ENCODE data around the gene CYP4A11.
"Not testable (repeated sequence)": the region's sequence is repeated elsewhere in the genome, so short reads cannot be mapped to it uniquely, and the experiment has no call there.

Gene CYP4A11

GRCh38 chr1:46934852-46935251 is 6.4 kb downstream of the CYP4A11 start:
- DNase-seq (ENCODE audit: extremely low read depth, low read depth) = not testable (repeated sequence)
- TF ChIP-seq, protein P1, sequence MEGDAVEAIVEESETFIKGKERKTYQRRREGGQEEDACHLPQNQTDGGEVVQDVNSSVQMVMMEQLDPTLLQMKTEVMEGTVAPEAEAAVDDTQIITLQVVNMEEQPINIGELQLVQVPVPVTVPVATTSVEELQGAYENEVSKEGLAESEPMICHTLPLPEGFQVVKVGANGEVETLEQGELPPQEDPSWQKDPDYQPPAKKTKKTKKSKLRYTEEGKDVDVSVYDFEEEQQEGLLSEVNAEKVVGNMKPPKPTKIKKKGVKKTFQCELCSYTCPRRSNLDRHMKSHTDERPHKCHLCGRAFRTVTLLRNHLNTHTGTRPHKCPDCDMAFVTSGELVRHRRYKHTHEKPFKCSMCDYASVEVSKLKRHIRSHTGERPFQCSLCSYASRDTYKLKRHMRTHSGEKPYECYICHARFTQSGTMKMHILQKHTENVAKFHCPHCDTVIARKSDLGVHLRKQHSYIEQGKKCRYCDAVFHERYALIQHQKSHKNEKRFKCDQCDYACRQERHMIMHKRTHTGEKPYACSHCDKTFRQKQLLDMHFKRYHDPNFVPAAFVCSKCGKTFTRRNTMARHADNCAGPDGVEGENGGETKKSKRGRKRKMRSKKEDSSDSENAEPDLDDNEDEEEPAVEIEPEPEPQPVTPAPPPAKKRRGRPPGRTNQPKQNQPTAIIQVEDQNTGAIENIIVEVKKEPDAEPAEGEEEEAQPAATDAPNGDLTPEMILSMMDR (IDR thresholded peaks at IDR 0.05; ENCODE audit: low read depth, low read length) = peak; percentile 9

DNA sequence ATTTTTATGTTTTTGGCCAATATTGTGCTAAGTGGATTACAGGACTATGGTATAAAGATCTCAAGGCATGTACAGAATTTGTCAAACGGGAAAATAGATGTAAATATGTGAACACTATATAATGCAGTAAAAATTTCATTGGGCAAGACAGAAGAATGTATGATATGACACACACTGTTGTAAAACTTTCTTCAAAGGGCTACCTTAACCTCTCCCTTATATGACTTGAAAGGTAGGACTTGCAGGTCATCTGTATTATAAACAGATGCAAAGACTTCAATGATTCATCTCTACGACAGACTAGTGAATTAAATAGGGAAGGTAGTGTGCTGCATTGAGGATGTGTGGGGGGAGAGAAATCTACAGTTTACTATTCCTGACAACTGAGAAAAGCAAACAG is 9.3 kb downstream of the CYP4A11 start:
- DNase-seq (ENCODE audit: extremely low read depth, low read depth) = not testable (repeated sequence)

- TF ChIP-seq, protein P1 (IDR thresholded peaks at IDR 0.05; ENCODE audit: low read depth, low read length) = no peak
- no peak for DNase-seq (ENCODE audit: extremely low read depth, low read depth)
Observed at GRCh38 chr1:46931151-46931550, 10.1 kb downstream of the CYP4A11 start.

DNA sequence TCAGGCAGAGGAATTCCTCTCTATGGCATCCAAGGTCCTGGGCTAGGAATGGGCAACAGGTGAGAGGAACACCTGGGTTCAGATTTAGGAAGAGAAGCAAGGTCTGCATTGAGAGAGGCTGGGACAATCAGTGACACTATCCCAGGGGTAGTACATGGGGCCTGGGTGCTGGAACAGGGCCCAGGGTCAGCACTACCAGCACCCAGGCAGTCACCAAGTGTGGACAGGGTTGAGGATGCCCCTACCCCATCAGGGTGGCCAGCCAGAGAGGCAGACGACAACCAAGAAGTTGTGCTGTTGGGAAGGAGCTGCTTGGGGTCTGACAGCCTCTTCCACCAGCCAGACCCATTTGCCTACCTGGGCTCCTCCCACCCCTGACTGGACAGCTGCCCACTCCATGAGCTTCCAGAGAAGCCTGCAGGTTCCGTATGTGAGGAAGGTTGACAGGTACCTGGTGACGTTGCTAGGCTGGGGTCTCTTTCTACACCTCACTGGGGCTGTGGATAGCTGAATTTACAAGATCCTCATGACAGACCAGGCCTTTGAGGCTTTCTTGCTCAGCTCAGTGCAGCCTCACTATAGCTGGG is 13.9 kb downstream of the CYP4A11 start:
- TF ChIP-seq, protein P1 (IDR thresholded peaks at IDR 0.05; ENCODE audit: low read depth, low read length) = no peak
- no peak for DNase-seq (ENCODE audit: extremely low read depth, low read depth)

DNA sequence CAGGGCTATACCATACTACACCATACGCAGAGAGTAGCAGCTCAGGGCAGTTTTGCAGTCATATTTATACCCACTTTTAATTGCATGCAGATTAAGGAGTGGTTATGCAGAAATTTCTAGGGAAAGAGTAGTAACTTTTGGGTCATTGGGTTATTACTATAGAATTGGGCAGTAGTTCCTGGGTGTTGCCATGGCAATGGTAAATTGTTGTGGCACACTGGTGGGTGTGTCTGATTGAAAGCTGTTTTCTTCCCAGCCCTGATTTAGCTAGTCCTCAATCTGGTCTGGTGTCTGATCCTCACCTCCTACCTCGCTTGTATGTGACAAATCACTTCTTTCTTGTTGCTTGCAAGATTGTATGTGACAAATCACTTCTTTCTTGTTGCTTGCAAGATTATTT is 30.5 kb downstream of the CYP4A11 start:
- DNase-seq (ENCODE audit: extremely low read depth, low read depth) = no peak
- TF ChIP-seq, protein P1 (IDR thresholded peaks at IDR 0.05; ENCODE audit: low read depth, low read length) = no peak

- DNase-seq (ENCODE audit: extremely low read depth, low read depth) = no peak
- TF ChIP-seq, protein P1 (IDR thresholded peaks at IDR 0.05; ENCODE audit: low read depth, low read length) = no peak
Observed at GRCh38 chr1:46903481-46903880, 37.8 kb downstream of the CYP4A11 start.

DNA sequence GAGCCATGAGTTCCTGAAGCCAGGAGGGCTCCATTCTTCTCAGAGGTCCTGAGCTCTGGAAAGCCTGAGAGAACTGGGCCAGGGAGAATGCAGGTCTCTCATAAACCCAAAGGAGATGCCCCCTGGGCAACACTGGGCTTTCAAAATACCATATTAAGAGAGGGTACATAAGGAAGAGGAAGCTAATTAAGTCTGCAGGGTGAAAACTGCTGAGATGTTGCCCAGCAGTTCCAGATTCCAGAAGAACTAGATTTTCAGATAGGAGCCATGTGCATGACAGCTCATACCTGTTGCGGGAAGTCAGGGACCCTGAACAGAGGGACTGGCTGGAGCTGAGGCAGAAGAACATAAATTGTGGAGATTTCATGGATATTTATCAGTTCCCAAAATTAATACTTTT is 40.9 kb downstream of the CYP4A11 start:
- TF ChIP-seq, protein P1 (IDR thresholded peaks at IDR 0.05; ENCODE audit: low read depth, low read length) = no peak
- no peak for DNase-seq (ENCODE audit: extremely low read depth, low read depth)

- not testable (repeated sequence) for DNase-seq (ENCODE audit: extremely low read depth, low read depth)
Observed at GRCh38 chr1:46881656-46882055, 59.6 kb downstream of the CYP4A11 start.

Measured in AG09319 (cell line).